ENCODE data around the gene CD320.
"Not testable (repeated sequence)": the region's sequence is repeated elsewhere in the genome, so short reads cannot be mapped to it uniquely, and the experiment has no call there.

The CD320 gene

GRCh38 chr19:8332976-8333766, 25.0 kb upstream of the CD320 start:
- DNase-seq = no peak

GRCh38 chr19:8331263-8331845, 23.2 kb upstream of the CD320 start:
- no peak for DNase-seq

- DNase-seq = no peak
Observed at GRCh38 chr19:8329996-8330395, 21.8 kb upstream of the CD320 start.

- no peak for DNase-seq
Observed at GRCh38 chr19:8325454-8325853, 17.3 kb upstream of the CD320 start.

- no peak for DNase-seq
Observed at GRCh38 chr19:8324186-8325050, 16.3 kb upstream of the CD320 start.

GRCh38 chr19:8323781-8324185, 15.6 kb upstream of the CD320 start:
- DNase-seq = no peak

GRCh38 chr19:8322638-8322997, 14.5 kb upstream of the CD320 start:
- DNase-seq = no peak

GRCh38 chr19:8321986-8322637, 14.0 kb upstream of the CD320 start:
- DNase-seq = no peak

- DNase-seq = peak; percentile 69
Observed at GRCh38 chr19:8321067-8321985, 13.2 kb upstream of the CD320 start, which contains the start of the genes NDUFA7 and RPS28. Gene NDUFA7, minus strand, starts transcription at chr19:8321375. Its CDS starts 17 bp downstream, at chr19:8321358. Gene RPS28, plus strand, starts transcription at chr19:8321496. Its CDS starts 35 bp downstream, at chr19:8321531.

GRCh38 chr19:8320564-8321066, 12.5 kb upstream of the CD320 start:
- DNase-seq = no peak

- DNase-seq = no peak
Observed at GRCh38 chr19:8319807-8320520, 11.8 kb upstream of the CD320 start.

GRCh38 chr19:8318835-8319234, 10.7 kb upstream of the CD320 start:
- not testable (repeated sequence) for DNase-seq

GRCh38 chr19:8316351-8317125, 8.4 kb upstream of the CD320 start:
- DNase-seq = no peak

- not testable (repeated sequence) for DNase-seq
Observed at GRCh38 chr19:8314981-8315640, 7.0 kb upstream of the CD320 start.

GRCh38 chr19:8311461-8312260, 3.5 kb upstream of the CD320 start:
- DNase-seq = no peak

- DNase-seq = no peak
Observed at GRCh38 chr19:8310342-8311055, 2.3 kb upstream of the CD320 start.

- no peak for DNase-seq
Observed at GRCh38 chr19:8308891-8309291, 733 bp upstream of the CD320 start.

- no peak for DNase-seq
Observed at GRCh38 chr19:8307400-8307964, 676 bp downstream of the CD320 start.
